GM12875 (cell line): Measurements from ENCODE around the gene NDST4.

Source experiments
- H3K4me3 ChIP-seq: one replicate; pipeline ENCODE4 v1.5.1; 2011; ENCODE audit warnings: low read depth, low read length, control low read depth
- TF ChIP-seq, protein P1 (sequence below): IDR thresholded peaks from 2 replicates; pipeline ENCODE4 v1.5.1; 2011; ENCODE audit warnings: low read depth, mild to moderate bottlenecking, control low read depth, inconsistent platforms, low read length, moderate library complexity, borderline replicate concordance; ENCODE audit not compliant: insufficient read depth

Gene NDST4

DNA sequence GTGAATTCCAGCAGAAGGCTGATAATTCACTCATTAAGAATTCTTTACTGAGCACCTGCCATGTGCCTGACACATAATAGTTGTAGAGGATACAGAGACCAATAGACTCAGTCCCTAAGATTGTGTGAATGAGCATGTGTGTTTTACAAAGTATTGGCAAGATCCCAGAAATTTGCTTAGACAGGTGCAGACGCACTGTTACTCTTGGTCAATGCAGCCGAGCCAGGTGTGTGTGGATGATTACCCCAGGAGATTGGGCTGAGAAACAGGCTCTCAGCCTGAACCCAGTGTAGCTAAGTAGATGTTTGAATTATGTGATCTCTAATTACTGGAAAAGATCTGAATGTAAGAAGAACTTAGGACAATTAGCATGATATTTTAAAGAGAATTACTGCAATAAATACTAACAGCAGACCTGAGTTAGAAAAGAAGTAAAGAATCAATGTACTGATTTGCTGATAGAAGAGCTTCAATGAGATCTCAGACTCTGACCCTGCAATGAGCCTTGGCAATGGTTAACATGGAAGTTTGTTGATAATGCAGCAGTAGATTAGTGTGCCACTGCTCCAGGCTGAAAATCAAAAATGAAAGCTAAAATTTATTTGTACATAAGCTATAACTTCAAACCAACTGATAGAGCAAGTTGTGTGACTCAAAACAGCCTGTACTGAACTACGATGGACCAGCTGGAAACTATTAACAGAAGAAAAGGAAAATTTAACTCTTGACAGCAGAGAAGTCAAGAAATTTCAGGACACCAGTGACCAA is 32.2 kb upstream of the NDST4 start:
- H3K4me3 ChIP-seq = no peak overlapping the region
- TF ChIP-seq, protein P1, sequence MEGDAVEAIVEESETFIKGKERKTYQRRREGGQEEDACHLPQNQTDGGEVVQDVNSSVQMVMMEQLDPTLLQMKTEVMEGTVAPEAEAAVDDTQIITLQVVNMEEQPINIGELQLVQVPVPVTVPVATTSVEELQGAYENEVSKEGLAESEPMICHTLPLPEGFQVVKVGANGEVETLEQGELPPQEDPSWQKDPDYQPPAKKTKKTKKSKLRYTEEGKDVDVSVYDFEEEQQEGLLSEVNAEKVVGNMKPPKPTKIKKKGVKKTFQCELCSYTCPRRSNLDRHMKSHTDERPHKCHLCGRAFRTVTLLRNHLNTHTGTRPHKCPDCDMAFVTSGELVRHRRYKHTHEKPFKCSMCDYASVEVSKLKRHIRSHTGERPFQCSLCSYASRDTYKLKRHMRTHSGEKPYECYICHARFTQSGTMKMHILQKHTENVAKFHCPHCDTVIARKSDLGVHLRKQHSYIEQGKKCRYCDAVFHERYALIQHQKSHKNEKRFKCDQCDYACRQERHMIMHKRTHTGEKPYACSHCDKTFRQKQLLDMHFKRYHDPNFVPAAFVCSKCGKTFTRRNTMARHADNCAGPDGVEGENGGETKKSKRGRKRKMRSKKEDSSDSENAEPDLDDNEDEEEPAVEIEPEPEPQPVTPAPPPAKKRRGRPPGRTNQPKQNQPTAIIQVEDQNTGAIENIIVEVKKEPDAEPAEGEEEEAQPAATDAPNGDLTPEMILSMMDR = no peak

DNA sequence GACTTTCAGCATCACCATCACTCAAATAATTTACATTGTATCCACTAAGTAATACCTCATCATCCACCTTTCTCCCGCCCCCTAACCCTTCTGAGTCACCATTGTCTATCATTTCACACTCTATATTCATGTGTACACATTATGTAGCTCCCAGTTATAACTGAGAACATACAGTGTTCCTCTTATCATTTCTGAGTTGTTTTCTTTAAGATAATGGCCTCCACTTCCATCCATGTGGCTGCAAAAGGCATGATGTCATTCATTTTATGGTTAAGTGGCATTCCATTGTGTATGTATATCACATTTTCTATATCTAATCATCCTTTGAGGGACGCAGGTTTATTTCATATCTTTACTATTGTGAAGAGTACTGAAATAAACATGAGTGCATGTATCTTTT is 14.6 kb upstream of the NDST4 start:
- TF ChIP-seq, protein P1 = no peak
- H3K4me3 ChIP-seq = no peak overlapping the region

- TF ChIP-seq, protein P1 = no peak
- no peak overlapping the region for H3K4me3 ChIP-seq
These were observed 13.1 kb upstream of the NDST4 start for GRCh38 chr4:115126491-115126890.

DNA sequence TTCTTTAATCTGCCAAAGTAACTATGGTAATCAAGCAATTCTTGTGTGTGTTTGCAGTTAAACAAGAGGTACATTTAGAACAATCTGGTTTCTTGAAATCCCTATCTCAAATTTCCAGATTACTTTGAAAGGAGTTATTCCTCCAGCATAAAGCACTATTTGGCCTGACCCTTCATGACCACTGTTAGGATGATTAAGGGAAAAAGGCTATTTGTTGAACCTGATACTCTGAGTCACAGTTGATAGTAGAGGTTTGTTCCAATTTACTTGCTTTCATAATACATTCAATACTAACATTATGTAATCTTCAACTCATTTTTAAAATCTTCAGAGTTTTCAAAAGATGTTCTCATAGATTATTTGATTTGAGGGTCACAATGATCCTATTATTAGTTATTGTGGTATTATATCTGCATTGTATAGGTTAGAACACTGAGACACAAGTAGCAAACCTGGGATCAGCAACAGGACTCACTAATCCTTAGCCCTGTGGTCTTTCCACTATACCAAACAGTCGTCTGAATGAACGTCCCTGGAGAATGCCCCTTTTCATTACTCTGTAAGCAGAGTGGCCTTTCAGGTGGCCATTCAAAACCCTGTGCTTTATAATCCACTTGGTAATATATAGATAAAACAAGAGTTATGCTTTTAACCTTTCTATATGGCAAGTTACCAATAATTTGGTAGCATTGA is 8.1 kb upstream of the NDST4 start:
- TF ChIP-seq, protein P1 = no peak
- no peak overlapping the region for H3K4me3 ChIP-seq

DNA sequence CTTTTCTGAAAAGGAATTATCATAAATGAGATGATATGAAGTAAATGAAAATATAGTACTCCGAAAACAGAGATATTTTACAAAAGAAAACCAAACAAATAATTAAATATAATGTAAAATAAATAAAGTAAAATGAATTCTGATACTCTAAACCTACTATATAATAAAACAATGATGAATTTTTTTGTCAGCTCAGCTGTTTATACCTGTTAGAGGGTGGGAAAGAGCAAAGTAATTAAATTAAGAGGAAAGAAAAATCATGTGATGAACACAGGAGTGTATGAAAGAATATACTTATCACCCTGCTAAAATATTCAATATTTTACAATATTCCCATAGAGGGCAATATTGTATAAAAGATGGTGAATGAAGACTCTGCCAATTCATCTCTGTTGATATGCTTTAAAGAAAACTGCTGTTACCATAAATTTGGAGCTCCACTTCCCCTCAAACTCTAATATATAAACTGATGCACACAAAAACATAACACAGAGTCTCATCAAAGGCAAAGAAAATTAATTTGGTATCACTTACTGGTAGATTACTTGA is 6.5 kb upstream of the NDST4 start:
- TF ChIP-seq, protein P1 = no peak
- no peak overlapping the region for H3K4me3 ChIP-seq

- H3K4me3 ChIP-seq = no peak overlapping the region
- TF ChIP-seq, protein P1 = no peak
These were observed 4.2 kb upstream of the NDST4 start for GRCh38 chr4:115117651-115118050.
